ENCODE data around the gene GPNMB. TPM values are rescaled to one million over a fixed set of nuclear protein-coding genes. Genes with fewer than 3 reads are reported as not detected.
A peak's percentile ranks its signal among the peaks of the same experiment; 100 is the strongest.
"Not testable (repeated sequence)": the region's sequence is repeated elsewhere in the genome, so short reads cannot be mapped to it uniquely, and the experiment has no call there.

Gene GPNMB
- total RNA-seq, 2 donors from 2014 or later: 0.99 to 1.1 TPM

DNA sequence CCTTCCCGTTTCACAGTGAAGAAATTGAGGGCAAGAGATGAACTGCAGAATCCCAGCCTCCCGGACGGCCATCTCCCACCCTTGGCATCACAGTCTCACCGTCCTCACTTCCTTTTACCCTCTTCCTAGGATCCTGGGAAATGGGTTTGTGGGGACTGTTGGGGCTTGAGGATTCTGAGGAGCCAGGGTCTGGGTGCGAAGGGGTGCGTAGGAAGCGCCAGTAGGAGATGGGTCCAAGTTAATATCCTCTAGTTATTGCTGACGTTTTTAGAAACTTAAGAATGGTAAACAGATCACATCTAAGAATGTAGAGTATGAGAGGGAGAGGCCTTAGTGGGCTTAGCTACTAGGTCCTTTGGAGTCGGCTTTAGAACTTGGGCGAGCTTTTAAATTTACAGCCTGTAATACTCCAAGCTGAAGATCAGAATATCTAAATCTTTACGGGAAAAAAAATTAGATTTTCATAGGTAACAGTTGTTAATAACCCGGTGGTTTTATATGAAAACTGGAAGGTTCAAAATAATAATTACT, 53.3 kb downstream of the GPNMB start:
- H3K36me3 Mint-ChIP-seq (ENCODE audit: low read depth): peaks cover 33% of the 10 kb centered on the region
- H3K4me1 Mint-ChIP-seq: peaks cover 16% of the 10 kb centered on the region
- Histone ChIP-seq H3K4me3 (ENCODE audit: low read length) (peak overlapping the region; percentile 98), H3K27me3 (ENCODE audit: control insufficient read depth, insufficient read depth, low read length, poor library complexity, severe bottlenecking) (peaks cover 10% of the 10 kb centered on the region), H3K36me3 (ENCODE audit: control insufficient read depth, insufficient read depth, low read length) (peaks cover 25% of the 10 kb centered on the region), H3K4me1 (ENCODE audit: control insufficient read depth, insufficient read depth, low read length) (peaks cover 7% of the 10 kb centered on the region), H3K27ac (ENCODE audit: low read depth, low read length) (no peak overlapping the region), H3K9me3 (ENCODE audit: control insufficient read depth, low read length) (peaks cover 2% of the 10 kb centered on the region), H3K9ac (ENCODE audit: extremely low read depth, low read length, poor library complexity, severe bottlenecking) (peak overlapping the region; percentile 86)
- peaks cover 17% of the 10 kb centered on the region for H3K27me3 Mint-ChIP-seq (ENCODE audit: insufficient read depth)
- peak overlapping the region; percentile 95 for H3K27ac Mint-ChIP-seq
- 26% methylated on average over 12 of the region's 12 CpGs; no CpG with 5 or more reads in 1 of the 2 experiments for WGBS, 2 experiments (ENCODE audit: insufficient coverage in 1 of 2, insufficient read length in 1 of 2)
- TF ChIP-seq, protein P1, sequence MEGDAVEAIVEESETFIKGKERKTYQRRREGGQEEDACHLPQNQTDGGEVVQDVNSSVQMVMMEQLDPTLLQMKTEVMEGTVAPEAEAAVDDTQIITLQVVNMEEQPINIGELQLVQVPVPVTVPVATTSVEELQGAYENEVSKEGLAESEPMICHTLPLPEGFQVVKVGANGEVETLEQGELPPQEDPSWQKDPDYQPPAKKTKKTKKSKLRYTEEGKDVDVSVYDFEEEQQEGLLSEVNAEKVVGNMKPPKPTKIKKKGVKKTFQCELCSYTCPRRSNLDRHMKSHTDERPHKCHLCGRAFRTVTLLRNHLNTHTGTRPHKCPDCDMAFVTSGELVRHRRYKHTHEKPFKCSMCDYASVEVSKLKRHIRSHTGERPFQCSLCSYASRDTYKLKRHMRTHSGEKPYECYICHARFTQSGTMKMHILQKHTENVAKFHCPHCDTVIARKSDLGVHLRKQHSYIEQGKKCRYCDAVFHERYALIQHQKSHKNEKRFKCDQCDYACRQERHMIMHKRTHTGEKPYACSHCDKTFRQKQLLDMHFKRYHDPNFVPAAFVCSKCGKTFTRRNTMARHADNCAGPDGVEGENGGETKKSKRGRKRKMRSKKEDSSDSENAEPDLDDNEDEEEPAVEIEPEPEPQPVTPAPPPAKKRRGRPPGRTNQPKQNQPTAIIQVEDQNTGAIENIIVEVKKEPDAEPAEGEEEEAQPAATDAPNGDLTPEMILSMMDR (conservative IDR thresholded peaks at IDR 0.05): no peak
- H3K4me3 Mint-ChIP-seq: peak overlapping the region; percentile 92
- no peak for DNase-seq
- H3K9me3 Mint-ChIP-seq: peaks cover 1% of the 10 kb centered on the region

DNA sequence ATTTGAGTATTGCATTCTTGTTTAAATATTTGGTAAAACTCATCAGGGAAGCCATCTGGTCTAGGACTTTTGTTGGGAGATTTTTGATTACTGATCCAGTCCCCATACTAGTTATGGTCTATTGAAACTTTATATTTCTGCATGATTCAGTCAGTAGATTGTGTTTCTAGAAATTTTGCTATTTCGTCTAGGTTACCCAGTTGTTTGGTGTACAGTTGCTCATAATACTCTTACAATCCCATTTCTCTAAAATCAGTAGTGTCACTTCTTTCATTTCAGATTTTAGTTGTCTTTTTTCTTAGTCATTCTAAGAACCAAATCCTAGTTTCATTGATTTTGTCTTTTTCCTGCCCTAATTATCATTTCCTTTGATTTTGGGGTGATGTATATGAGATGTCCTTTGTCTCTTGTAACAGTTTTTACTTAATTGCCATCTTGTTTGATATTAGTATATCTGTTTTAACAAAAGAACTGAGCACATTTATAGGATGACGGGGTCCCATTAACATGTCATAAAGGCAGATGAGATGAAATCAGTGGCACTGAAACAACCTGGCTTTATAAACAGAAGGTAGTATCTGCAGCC, 60.5 kb downstream of the GPNMB start:
- Mint-ChIP-seq H3K27me3 (ENCODE audit: insufficient read depth) (no peaks in the 10 kb centered on the region), H3K4me1 (peaks cover 1% of the 10 kb centered on the region), H3K36me3 (ENCODE audit: low read depth) (peaks cover 82% of the 10 kb centered on the region), H3K27ac (peak overlapping the region; percentile 32), H3K4me3 (no peak overlapping the region), H3K9me3 (no peaks in the 10 kb centered on the region)
- Histone ChIP-seq H3K4me1 (ENCODE audit: control insufficient read depth, insufficient read depth, low read length) (no peaks in the 10 kb centered on the region), H3K36me3 (ENCODE audit: control insufficient read depth, insufficient read depth, low read length) (peaks cover 73% of the 10 kb centered on the region), H3K9me3 (ENCODE audit: control insufficient read depth, low read length) (peaks cover 7% of the 10 kb centered on the region), H3K9ac (ENCODE audit: extremely low read depth, low read length, poor library complexity, severe bottlenecking) (no peak overlapping the region), H3K27ac (ENCODE audit: low read depth, low read length) (no peak overlapping the region), H3K4me3 (ENCODE audit: low read length) (no peak overlapping the region), H3K27me3 (ENCODE audit: control insufficient read depth, insufficient read depth, low read length, poor library complexity, severe bottlenecking) (no peaks in the 10 kb centered on the region)
- DNase-seq: no peak
- TF ChIP-seq, protein P1 (conservative IDR thresholded peaks at IDR 0.05): no peak
- WGBS, 2 experiments (ENCODE audit: insufficient coverage in 1 of 2, insufficient read length in 1 of 2): 95 to 100% methylated on average over 1 to 2 of the region's 2 CpGs

DNA sequence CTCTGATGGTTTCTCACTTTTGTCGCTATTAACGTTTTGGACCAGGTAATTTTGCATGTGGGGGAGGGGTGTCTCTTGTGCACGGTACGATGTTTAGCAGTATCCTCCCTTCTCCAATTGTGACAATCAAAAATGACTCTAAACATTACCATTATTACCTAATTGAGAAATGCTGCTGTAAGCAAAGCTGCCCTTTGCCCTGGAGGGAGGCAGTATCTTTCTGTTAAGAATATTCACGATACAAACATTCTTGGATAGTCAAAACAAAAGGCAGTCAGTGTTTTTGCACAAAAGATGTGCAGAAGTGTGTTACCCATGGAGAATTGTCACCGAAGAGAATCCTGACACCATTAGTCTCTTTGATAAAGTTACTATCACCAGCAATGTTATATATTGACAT, 62.2 kb downstream of the GPNMB start:
- peaks cover 77% of the 10 kb centered on the region for H3K36me3 ChIP-seq (ENCODE audit: control insufficient read depth, insufficient read depth, low read length)
- H3K9me3 ChIP-seq (ENCODE audit: control insufficient read depth, low read length): peaks cover 7% of the 10 kb centered on the region
- no peak overlapping the region for H3K4me3 ChIP-seq (ENCODE audit: low read length)
- no peak overlapping the region for H3K27ac Mint-ChIP-seq
- peaks cover 4% of the 10 kb centered on the region for H3K4me1 Mint-ChIP-seq
- no peaks in the 10 kb centered on the region for H3K27me3 ChIP-seq (ENCODE audit: control insufficient read depth, insufficient read depth, low read length, poor library complexity, severe bottlenecking)
- peaks cover 84% of the 10 kb centered on the region for H3K36me3 Mint-ChIP-seq (ENCODE audit: low read depth)
- H3K27ac ChIP-seq (ENCODE audit: low read depth, low read length): no peak overlapping the region
- TF ChIP-seq, protein P1 (conservative IDR thresholded peaks at IDR 0.05): no peak
- 93 to 100% methylated on average over 1 to 6 of the region's 6 CpGs for WGBS, 2 experiments (ENCODE audit: insufficient coverage in 1 of 2, insufficient read length in 1 of 2)
- H3K9me3 Mint-ChIP-seq: no peaks in the 10 kb centered on the region
- H3K4me3 Mint-ChIP-seq: no peak overlapping the region
- no peak overlapping the region for H3K9ac ChIP-seq (ENCODE audit: extremely low read depth, low read length, poor library complexity, severe bottlenecking)
- H3K4me1 ChIP-seq (ENCODE audit: control insufficient read depth, insufficient read depth, low read length): no peaks in the 10 kb centered on the region
- no peak for DNase-seq
- no peaks in the 10 kb centered on the region for H3K27me3 Mint-ChIP-seq (ENCODE audit: insufficient read depth)

DNA sequence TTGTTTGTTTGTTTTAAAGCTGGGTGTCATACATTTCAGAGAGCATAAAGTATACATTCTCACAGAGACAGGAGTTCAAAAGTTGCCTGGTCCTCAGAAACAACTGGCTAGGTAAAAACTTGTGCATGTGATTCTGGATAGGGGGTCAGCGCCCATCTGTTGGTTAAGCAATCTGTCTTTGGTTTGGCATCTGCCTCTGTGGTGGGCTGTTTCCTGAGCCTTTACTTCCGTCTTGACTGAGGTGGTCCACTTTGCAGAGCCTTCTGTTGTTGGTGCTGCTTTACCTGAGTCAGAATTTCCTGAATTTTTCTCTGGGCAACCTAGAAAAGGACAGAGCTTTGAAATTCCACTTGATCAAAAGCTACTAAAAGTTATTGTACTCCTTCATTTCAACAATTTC, 65.6 kb downstream of the GPNMB start:
- WGBS, 2 experiments (ENCODE audit: insufficient coverage in 1 of 2, insufficient read length in 1 of 2): 92 to 100% methylated on average over 1 to 2 of the region's 2 CpGs
- H3K9me3 Mint-ChIP-seq; H3K27ac ChIP-seq (ENCODE audit: low read depth, low read length); H3K27me3 ChIP-seq (ENCODE audit: control insufficient read depth, insufficient read depth, low read length, poor library complexity, severe bottlenecking); DNase-seq; H3K4me1 ChIP-seq (ENCODE audit: control insufficient read depth, insufficient read depth, low read length); H3K9ac ChIP-seq (ENCODE audit: extremely low read depth, low read length, poor library complexity, severe bottlenecking); H3K4me3 Mint-ChIP-seq; H3K4me3 ChIP-seq (ENCODE audit: low read length); H3K9me3 ChIP-seq (ENCODE audit: control insufficient read depth, low read length); H3K4me1 Mint-ChIP-seq; H3K27me3 Mint-ChIP-seq (ENCODE audit: insufficient read depth): not testable (repeated sequence)
- Mint-ChIP-seq H3K36me3 (ENCODE audit: low read depth) (peaks cover 75% of the 10 kb centered on the region), H3K27ac (peak overlapping the region; percentile 23)
- H3K36me3 ChIP-seq (ENCODE audit: control insufficient read depth, insufficient read depth, low read length): peaks cover 92% of the 10 kb centered on the region
